Peyer's patch (tissue), 4 donors: ENCODE results near the gene DIPK1B. TPM values are rescaled to one million over a fixed set of nuclear protein-coding genes. Genes with fewer than 3 reads are reported as not detected.

Experiments
- DNase-seq, 3 donors: peaks; one replicate each; pipeline ENCODE4 v3.0.0-alpha.2; 2017 to 2019
- H3K27ac ChIP-seq, 4 donors: fragments of 200-600 bp; sonication (generic); one replicate each; pipeline ENCODE4 v1.5.1; 2016 to 2019
- H3K27me3 ChIP-seq, 2 donors: fragments of 200-600 bp; sonication (generic); one replicate each; pipeline ENCODE4 v1.5.1; 2019
- H3K36me3 ChIP-seq, 3 donors: fragments of 200-600 bp; sonication (generic); one replicate each; pipeline ENCODE4 v1.5.1; 2016 to 2019
- H3K4me1 ChIP-seq, 4 donors: fragments of 200-600 bp; sonication (generic); one replicate each; pipeline ENCODE4 v1.5.1; 2016 to 2019
- H3K4me3 ChIP-seq, 4 donors: fragments of 200-600 bp; sonication (generic); 1 replicate in 3 of 4; 2 replicates in 1 of 4; pipeline ENCODE4 v1.5.1; 2016 to 2019; ENCODE audit warnings: mild to moderate bottlenecking in 1 of 4
- H3K9me3 ChIP-seq, 4 donors: fragments of 200-600 bp; sonication (generic); one replicate each; pipeline ENCODE4 v1.5.1; 2016 to 2019; ENCODE audit warnings: mild to moderate bottlenecking in 1 of 4
- POLR2A ChIP-seq, 2 donors: fragments of 450-650 bp; IDR thresholded peaks; one replicate each; pipeline ENCODE4 v1.5.1; 2017; ENCODE audit warnings: antibody characterized with exemption in 2 of 2, mild to moderate bottlenecking in 2 of 2, moderate library complexity in 2 of 2
- total RNA-seq, 4 donors: library from RNA; depleted of rRNA; stranded (reverse); fragments of >200 nt; gene quantifications; one replicate each; pipeline ENCODE4 v1.1.0, GENCODE V29; 2016
- TF ChIP-seq, protein P1 (sequence below), 6 experiments: fragments of 450-650 bp in 4 of 6; fragments of 200-600 bp in 2 of 6; sonication (generic) in 1 of 6; IDR thresholded peaks; one replicate each; pipeline ENCODE4 v1.5.1; 2017 to 2019; ENCODE audit warnings: antibody characterized with exemption in 6 of 6, mild to moderate bottlenecking in 3 of 6, moderate library complexity in 1 of 6

Gene DIPK1B
- total RNA-seq, 4 donors from 2014 or later, result 0.70 to 5.8 (median 2.6) TPM

DNA sequence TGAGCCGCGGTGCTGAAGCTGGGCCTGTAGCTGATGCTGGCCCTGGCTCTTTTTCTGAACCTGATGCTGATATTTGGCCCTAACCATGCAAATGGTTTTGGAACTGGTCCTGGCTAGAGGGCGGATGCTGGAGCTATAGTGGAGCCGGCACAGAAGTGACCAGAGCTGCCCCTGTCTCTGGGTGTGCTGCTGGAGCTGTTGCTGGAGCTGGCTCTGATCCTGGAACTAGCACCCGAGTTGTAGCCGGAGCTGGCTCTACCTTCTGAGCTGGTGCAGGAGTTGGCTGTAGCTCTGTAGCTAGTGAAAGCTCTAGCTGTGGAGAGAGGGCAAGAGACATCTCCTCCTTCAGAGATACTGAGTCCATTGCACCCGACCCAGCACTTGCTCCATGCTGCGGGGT, 17.6 kb downstream of the DIPK1B start:
- H3K4me3 ChIP-seq, result no peak overlapping the region
- no peaks in the 10 kb centered on the region for H3K9me3 ChIP-seq
- TF ChIP-seq, protein P1, sequence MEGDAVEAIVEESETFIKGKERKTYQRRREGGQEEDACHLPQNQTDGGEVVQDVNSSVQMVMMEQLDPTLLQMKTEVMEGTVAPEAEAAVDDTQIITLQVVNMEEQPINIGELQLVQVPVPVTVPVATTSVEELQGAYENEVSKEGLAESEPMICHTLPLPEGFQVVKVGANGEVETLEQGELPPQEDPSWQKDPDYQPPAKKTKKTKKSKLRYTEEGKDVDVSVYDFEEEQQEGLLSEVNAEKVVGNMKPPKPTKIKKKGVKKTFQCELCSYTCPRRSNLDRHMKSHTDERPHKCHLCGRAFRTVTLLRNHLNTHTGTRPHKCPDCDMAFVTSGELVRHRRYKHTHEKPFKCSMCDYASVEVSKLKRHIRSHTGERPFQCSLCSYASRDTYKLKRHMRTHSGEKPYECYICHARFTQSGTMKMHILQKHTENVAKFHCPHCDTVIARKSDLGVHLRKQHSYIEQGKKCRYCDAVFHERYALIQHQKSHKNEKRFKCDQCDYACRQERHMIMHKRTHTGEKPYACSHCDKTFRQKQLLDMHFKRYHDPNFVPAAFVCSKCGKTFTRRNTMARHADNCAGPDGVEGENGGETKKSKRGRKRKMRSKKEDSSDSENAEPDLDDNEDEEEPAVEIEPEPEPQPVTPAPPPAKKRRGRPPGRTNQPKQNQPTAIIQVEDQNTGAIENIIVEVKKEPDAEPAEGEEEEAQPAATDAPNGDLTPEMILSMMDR (IDR thresholded peaks at IDR 0.05), result no peak
- TF ChIP-seq POLR2A (IDR thresholded peaks at IDR 0.05), result no peak
- peaks cover 0 to 14% (median 0%) of the 10 kb centered on the region in 3 donors for H3K36me3 ChIP-seq
- no peaks in the 10 kb centered on the region for H3K27me3 ChIP-seq
- no peak overlapping the region for H3K27ac ChIP-seq
- H3K4me1 ChIP-seq, result peaks cover 0 to 32% (median 16%) of the 10 kb centered on the region in 4 donors
- DNase-seq, result no peak

DNA sequence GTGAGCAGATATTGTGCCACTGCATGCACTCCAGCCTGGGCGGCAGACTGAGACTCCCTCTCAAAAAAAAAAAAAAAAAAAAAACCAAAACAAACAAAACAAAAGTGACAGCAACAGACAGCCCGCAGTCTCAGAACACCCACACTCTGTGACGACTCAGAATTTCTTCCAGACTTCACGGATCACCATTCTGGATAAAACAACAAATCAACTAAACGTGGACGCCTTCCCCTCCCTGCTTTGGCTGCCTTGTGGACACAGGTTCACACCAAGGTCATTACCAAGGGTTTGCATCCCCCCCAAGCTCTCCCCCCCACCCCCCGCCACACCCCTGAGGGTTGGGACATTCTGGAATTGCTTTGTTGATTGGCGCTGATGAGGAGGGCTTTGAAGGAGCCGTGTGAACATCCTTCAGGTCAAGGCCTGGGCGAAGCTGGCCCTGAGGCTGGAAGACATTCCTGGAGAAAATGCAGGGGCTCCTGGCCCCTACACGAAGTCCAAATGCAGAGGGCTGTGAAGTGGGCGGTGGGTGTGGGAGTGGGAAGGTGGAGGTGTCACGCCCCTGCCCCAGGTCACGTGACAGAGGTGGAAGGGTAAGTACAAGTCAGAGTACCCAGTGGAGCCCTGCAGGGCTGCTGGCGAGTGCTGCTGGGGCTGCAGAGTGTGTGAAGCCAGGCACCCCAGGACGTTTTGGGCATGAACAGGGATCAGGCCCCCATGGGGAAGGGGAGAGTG, 20.2 kb downstream of the DIPK1B start:
- TF ChIP-seq POLR2A (IDR thresholded peaks at IDR 0.05), result no peak
- TF ChIP-seq, protein P1 (IDR thresholded peaks at IDR 0.05), result no peak
- H3K27me3 ChIP-seq, result no peaks in the 10 kb centered on the region

DNA sequence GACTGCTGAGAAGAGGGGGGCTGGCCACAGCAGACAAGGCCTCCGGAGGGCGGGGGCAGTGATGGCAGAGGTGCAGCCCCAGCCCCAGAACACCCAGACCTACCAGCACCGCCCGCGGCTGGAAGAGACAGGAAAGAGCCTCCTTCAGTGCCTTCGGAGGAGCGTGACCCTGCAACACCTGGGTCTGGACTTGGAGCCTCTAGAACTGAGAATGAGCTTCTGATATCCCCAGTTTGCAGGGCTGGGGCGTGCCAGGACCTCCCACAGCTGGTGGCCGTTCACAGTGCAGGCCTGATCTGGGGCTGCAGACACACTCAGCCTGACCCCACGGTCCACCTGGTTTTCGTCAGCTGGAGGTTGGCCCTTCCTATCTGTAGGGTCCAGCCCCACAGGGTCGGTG, 21.2 kb downstream of the DIPK1B start:
- TF ChIP-seq, protein P1 (IDR thresholded peaks at IDR 0.05), result no peak
- TF ChIP-seq POLR2A (IDR thresholded peaks at IDR 0.05), result no peak
- H3K36me3 ChIP-seq, result no peaks in the 10 kb centered on the region
- H3K9me3 ChIP-seq, result no peaks in the 10 kb centered on the region
- no peak for DNase-seq
- no peak overlapping the region for H3K27ac ChIP-seq
- peaks cover 0 to 7% (median 3%) of the 10 kb centered on the region in 4 donors for H3K4me1 ChIP-seq
- H3K27me3 ChIP-seq, result no peaks in the 10 kb centered on the region
- no peak overlapping the region for H3K4me3 ChIP-seq

More for the DNA sequence above, 20.2 kb downstream of the DIPK1B start:
- DNase-seq, result no peak
- Histone ChIP-seq H3K4me1 (peaks cover 0 to 10% (median 4%) of the 10 kb centered on the region in 4 donors), H3K9me3 (no peaks in the 10 kb centered on the region), H3K36me3 (no peaks in the 10 kb centered on the region), H3K27ac (no peak overlapping the region), H3K4me3 (no peak overlapping the region)

DNA sequence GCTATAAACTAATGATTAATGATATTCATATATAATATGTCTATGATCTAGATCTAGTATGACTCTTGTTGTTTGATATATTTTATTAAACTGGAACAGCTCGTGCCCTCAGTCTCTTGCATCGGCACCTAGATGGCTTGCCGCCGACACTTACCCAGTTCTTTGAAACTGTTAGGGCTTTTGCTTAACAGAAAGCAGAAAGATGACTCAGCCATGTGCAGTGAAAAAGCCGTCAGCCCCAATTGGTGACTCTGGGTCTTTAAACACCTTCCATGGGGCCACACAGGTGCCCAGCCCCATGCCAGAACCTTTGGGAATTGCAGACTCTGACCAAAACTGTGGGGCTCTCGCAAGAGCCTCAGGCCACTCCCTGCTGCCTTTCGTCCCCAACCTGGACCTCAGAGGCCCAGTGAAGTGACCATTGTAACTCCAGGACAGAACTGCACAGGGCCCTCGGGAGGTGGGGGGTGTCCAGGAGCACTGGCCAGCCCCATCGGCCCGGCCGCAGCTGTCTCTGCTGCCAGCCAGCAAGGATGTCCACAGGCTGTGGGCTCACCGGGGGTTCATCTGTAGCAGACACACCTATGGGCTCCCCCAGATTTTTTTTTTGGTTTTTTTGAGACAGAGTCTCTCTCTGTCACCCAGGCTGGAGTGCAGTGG, 22.6 kb downstream of the DIPK1B start:
- no peak for DNase-seq
- no peaks in the 10 kb centered on the region for H3K36me3 ChIP-seq
- no peak overlapping the region for H3K27ac ChIP-seq
- H3K4me3 ChIP-seq, result no peak overlapping the region
- TF ChIP-seq POLR2A (IDR thresholded peaks at IDR 0.05), result no peak
- TF ChIP-seq, protein P1 (IDR thresholded peaks at IDR 0.05), result no peak
- H3K9me3 ChIP-seq, result no peaks in the 10 kb centered on the region
- no peaks in the 10 kb centered on the region for H3K27me3 ChIP-seq
- no peaks in the 10 kb centered on the region for H3K4me1 ChIP-seq

DNA sequence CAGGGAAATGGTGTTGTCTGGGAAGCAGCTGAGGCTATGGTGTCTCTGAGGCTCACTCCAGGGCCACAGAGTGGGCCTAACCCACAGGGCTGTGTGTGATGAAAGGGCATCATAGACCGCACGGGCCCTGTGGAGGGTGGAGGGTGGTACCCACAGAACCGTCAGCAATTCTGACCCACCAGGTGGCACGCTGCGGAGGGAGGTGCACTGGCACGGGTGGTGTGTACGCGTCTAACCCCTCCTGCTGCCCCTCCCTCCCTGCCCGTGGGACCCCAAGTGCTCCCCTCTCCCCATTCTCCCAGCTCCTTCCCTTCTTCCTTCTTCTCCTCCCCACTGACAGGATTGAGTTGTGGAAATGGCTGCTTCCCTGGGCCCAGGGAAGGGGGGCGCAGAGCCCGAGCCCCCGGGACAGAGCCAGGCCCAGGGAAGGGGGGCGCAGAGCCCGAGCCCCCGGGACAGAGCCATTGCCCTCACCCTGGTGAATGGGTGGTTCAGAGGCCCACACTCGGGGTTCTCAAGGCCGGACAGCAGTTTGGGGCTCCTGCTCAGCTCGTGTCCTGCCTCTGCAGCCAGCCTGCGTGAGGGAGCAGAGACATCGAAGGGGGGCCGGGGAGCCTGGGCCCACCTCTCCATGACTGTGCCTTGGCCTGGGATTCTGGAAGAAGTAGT, 23.6 kb downstream of the DIPK1B start:
- no peak for DNase-seq
- H3K27ac ChIP-seq, result no peak overlapping the region
- TF ChIP-seq POLR2A (IDR thresholded peaks at IDR 0.05), result no peak
- TF ChIP-seq, protein P1 (IDR thresholded peaks at IDR 0.05), result no peak

More for the DNA sequence above, 23.6 kb downstream of the DIPK1B start:
- H3K9me3 ChIP-seq, result no peaks in the 10 kb centered on the region
- H3K4me1 ChIP-seq, result peaks cover 0 to 2% (median under 1%) of the 10 kb centered on the region in 4 donors
- peaks cover 0 to 3% of the 10 kb centered on the region in 2 donors for H3K27me3 ChIP-seq
- H3K4me3 ChIP-seq, result no peak overlapping the region
- no peaks in the 10 kb centered on the region for H3K36me3 ChIP-seq
